ENCODE data around the gene CIT. TPM values are rescaled to one million over a fixed set of nuclear protein-coding genes. Genes with fewer than 3 reads are reported as not detected.
A peak's percentile ranks its signal among the peaks of the same experiment; 100 is the strongest.

CIT gene
- total RNA-seq, 2 donors from 2014 or later, result 12.6 to 42.4 TPM

DNA sequence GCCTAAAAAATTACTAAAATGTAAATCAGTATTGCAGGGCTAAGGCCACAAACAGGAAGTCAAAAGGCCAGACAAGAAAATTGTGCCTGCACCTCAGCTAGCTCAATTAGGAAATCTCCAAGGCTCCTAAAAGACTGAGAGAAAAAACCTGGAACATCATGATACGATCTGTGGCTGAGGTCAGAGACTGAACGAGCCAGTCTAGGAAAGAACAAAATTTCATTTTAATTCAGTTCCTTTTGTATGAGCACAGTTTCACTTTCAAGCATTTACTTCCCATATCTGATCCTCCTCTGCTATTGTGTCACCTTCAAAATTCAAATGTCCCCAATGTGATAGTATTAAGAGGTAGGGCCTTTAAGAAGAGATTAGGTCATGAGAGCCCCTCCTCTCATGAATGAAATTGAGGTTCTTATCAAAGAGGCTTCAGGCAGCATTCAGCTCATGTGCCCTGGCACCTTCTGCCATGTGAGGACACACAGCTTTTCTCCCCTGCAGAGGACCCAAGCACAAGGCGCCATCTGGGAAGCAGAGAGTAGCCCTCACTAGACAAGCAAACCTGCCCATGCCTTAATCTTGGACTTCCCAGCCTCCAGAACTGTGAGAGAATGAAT, 194.4 kb downstream of the CIT start:
- H3K9ac ChIP-seq (ENCODE audit: low read depth in 2 of 2, low read length in 2 of 2), result peak overlapping the region in 1 of 2 donors; percentile 80
- H3K4me1 ChIP-seq, result peaks cover 48% of the 10 kb centered on the region
- no peaks in the 10 kb centered on the region for H3K27me3 ChIP-seq
- H3K4me3 ChIP-seq, result no peak overlapping the region
- peak; percentile 26 for DNase-seq
- intact Hi-C loops (cut with DNase I), result no loop called here
- peak overlapping the region; percentile 85 for H3K27ac ChIP-seq
- TF ChIP-seq, protein P1, sequence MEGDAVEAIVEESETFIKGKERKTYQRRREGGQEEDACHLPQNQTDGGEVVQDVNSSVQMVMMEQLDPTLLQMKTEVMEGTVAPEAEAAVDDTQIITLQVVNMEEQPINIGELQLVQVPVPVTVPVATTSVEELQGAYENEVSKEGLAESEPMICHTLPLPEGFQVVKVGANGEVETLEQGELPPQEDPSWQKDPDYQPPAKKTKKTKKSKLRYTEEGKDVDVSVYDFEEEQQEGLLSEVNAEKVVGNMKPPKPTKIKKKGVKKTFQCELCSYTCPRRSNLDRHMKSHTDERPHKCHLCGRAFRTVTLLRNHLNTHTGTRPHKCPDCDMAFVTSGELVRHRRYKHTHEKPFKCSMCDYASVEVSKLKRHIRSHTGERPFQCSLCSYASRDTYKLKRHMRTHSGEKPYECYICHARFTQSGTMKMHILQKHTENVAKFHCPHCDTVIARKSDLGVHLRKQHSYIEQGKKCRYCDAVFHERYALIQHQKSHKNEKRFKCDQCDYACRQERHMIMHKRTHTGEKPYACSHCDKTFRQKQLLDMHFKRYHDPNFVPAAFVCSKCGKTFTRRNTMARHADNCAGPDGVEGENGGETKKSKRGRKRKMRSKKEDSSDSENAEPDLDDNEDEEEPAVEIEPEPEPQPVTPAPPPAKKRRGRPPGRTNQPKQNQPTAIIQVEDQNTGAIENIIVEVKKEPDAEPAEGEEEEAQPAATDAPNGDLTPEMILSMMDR (IDR thresholded peaks at IDR 0.05), result no peak
- peaks cover 24% of the 10 kb centered on the region for H3K36me3 ChIP-seq
- H3K9me3 ChIP-seq, result no peaks in the 10 kb centered on the region

- H3K9ac ChIP-seq (ENCODE audit: low read depth in 2 of 2, low read length in 2 of 2), result peak overlapping the region in 1 of 2 donors; percentile 80
- TF ChIP-seq, protein P1 (IDR thresholded peaks at IDR 0.05), result no peak
- H3K27ac ChIP-seq, result peak overlapping the region; percentile 85
- no peak for DNase-seq
- no peaks in the 10 kb centered on the region for H3K9me3 ChIP-seq
- no peaks in the 10 kb centered on the region for H3K27me3 ChIP-seq
- H3K4me3 ChIP-seq, result no peak overlapping the region
- intact Hi-C loops (cut with DNase I), result no loop called here
- H3K4me1 ChIP-seq, result peaks cover 48% of the 10 kb centered on the region
- peaks cover 32% of the 10 kb centered on the region for H3K36me3 ChIP-seq
Observed at GRCh38 chr12:119681728-119682638, 195.1 kb downstream of the CIT start.

GRCh38 chr12:119681111-119681510, 196.0 kb downstream of the CIT start:
- Histone ChIP-seq H3K9me3 (no peaks in the 10 kb centered on the region), H3K4me3 (no peak overlapping the region), H3K27me3 (no peaks in the 10 kb centered on the region), H3K36me3 (peaks cover 39% of the 10 kb centered on the region), H3K4me1 (peaks cover 48% of the 10 kb centered on the region), H3K9ac (ENCODE audit: low read depth in 2 of 2, low read length in 2 of 2) (peak overlapping the region in 1 of 2 donors; percentile 80), H3K27ac (peak overlapping the region; percentile 85)
- intact Hi-C loops (cut with DNase I), result no loop called here
- TF ChIP-seq, protein P1 (IDR thresholded peaks at IDR 0.05), result no peak
- DNase-seq, result peak; percentile 64

DNA sequence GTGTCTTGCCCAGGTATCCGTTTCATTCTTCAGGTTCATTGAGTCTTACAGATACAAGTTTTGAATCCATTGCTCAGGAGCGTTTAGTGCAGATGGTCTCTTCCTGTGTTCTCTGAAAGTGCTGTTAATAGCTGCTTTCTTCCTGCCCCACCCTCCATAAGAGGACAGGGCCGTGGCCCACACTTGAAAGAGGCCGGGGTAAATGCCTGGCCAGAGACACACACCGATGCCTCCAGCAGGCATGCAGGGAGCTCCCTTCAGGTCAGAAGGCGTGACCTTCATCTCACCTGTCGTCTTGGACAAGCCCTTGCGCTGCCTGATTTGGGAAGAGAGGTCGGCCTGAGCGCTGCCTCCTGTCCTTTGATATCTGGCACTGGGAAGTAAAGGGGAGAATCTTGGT, 197.6 kb downstream of the CIT start:
- Histone ChIP-seq H3K4me1 (peaks cover 44% of the 10 kb centered on the region), H3K9me3 (no peaks in the 10 kb centered on the region)
- intact Hi-C loops (cut with DNase I), result no loop called here

DNA sequence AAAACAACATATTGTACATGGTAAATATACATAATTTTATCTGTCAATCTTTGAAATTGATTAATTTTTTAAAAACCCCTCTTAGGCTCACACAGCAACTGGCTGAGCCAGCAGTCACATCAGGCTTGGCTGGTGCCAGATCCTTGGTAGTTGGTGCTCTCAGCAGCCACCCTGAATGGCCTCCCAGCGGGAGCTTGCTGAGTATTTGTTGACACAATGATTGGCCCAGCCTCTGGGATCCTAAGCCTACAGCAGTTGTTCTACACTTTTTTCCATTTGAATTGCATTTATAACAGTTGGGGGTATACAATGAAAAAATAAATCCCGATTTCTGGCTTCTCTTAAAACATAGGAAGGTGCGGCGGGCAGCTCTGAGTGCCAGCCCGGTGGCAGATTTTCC, 198.0 kb downstream of the CIT start:
- no peak overlapping the region for H3K4me3 ChIP-seq

More for the DNA sequence above, 197.6 kb downstream of the CIT start:
- Histone ChIP-seq H3K9ac (ENCODE audit: low read depth in 2 of 2, low read length in 2 of 2) (peak overlapping the region in 1 of 2 donors; percentile 80), H3K4me3 (no peak overlapping the region), H3K27me3 (no peaks in the 10 kb centered on the region), H3K36me3 (peaks cover 50% of the 10 kb centered on the region), H3K27ac (peak overlapping the region; percentile 85)
- DNase-seq, result peak; percentile 36
- TF ChIP-seq, protein P1 (IDR thresholded peaks at IDR 0.05), result no peak

More for the DNA sequence above, 198.0 kb downstream of the CIT start:
- Histone ChIP-seq H3K9me3 (no peaks in the 10 kb centered on the region), H3K27ac (peak overlapping the region; percentile 85), H3K9ac (ENCODE audit: low read depth in 2 of 2, low read length in 2 of 2) (peak overlapping the region in 1 of 2 donors; percentile 80), H3K27me3 (no peaks in the 10 kb centered on the region), H3K36me3 (peaks cover 50% of the 10 kb centered on the region), H3K4me1 (peaks cover 41% of the 10 kb centered on the region)
- intact Hi-C loops (cut with DNase I), result no loop called here
- DNase-seq, result peak; percentile 40
- TF ChIP-seq, protein P1 (IDR thresholded peaks at IDR 0.05), result no peak
